CD4-positive, CD25-positive, alpha-beta regulatory T cell (primary cell): Measurements from ENCODE around the gene NOL9. TPM values are rescaled to one million over a fixed set of nuclear protein-coding genes. Genes with fewer than 3 reads are reported as not detected.
A peak's percentile ranks its signal among the peaks of the same experiment; 100 is the strongest.

Experiments
- ATAC-seq, 2 donors: fragments of 150-1000 bp; cut with Tn5 transposase; one replicate each; pipeline ENCODE4 v1.10.0; 2021; ENCODE audit warnings: low read depth in 2 of 2, moderate number of reproducible peaks in 2 of 2, moderate library complexity in 1 of 2
- DNase-seq, 3 donors: peaks; one replicate each; pipeline versions ENCODE4 v3.0.0 to v3.0.0-alpha.2; 2012 to 2022; ENCODE audit warnings: mixed read lengths in 1 of 3
- H3K27ac ChIP-seq: one replicate; pipeline ENCODE4 v1.7.0; 2013; ENCODE audit warnings: mild to moderate bottlenecking, low read length; ENCODE audit not compliant: insufficient read depth, poor library complexity, severe bottlenecking
- H3K27me3 ChIP-seq: one replicate; pipeline ENCODE4 v1.7.0; 2013; ENCODE audit warnings: low read length; ENCODE audit not compliant: control insufficient read depth, insufficient read depth
- H3K36me3 ChIP-seq: one replicate; pipeline ENCODE4 v1.7.0; 2013; ENCODE audit warnings: mild to moderate bottlenecking, low read length, moderate library complexity; ENCODE audit not compliant: control insufficient read depth, insufficient read depth
- H3K4me1 ChIP-seq: 2 replicates; pipeline ENCODE4 v1.7.0; 2013; ENCODE audit warnings: mild to moderate bottlenecking, low read length; ENCODE audit not compliant: insufficient read depth, control insufficient read depth, poor library complexity, severe bottlenecking
- H3K4me3 ChIP-seq: one replicate; pipeline ENCODE4 v1.7.0; 2013; ENCODE audit warnings: low read depth, mild to moderate bottlenecking, low read length, moderate library complexity
- H3K9me3 ChIP-seq, 2 experiments: 1 replicate in 1 of 2; 2 replicates in 1 of 2; pipeline ENCODE4 v1.7.0; 2013; ENCODE audit warnings: low read length in 2 of 2, mild to moderate bottlenecking in 1 of 2, moderate library complexity in 1 of 2; ENCODE audit not compliant: control insufficient read depth in 2 of 2
- H3K27ac Mint-ChIP-seq, 3 donors: one replicate each; pipeline ENCODE4 v1.8.0; 2020 to 2022; ENCODE audit warnings: mild to moderate bottlenecking in 3 of 3, mixed read lengths in 3 of 3, moderate library complexity in 2 of 3
- H3K27me3 Mint-ChIP-seq: one replicate; pipeline ENCODE4 v1.8.0; 2022; ENCODE audit warnings: mild to moderate bottlenecking, mixed read lengths
- H3K36me3 Mint-ChIP-seq: one replicate; pipeline ENCODE4 v1.8.0; 2020; ENCODE audit warnings: mixed read lengths
- H3K4me1 Mint-ChIP-seq, 4 donors: one replicate each; pipeline ENCODE4 v1.8.0; 2020 to 2022; ENCODE audit warnings: mixed read lengths in 4 of 4, mild to moderate bottlenecking in 1 of 4
- H3K4me3 Mint-ChIP-seq, 4 donors: one replicate each; pipeline ENCODE4 v1.8.0; 2020 to 2022; ENCODE audit warnings: mild to moderate bottlenecking in 4 of 4, mixed read lengths in 4 of 4, moderate library complexity in 3 of 4
- H3K9me3 Mint-ChIP-seq, 7 donors: one replicate each; pipeline ENCODE4 v1.8.0; 2020 to 2022; ENCODE audit warnings: mixed read lengths in 7 of 7, mild to moderate bottlenecking in 3 of 7, moderate library complexity in 2 of 7
- polyA plus RNA-seq, 4 donors: library from polyadenylated mRNA; unstranded; fragments of 300-500 nt; fragmentation: Illumina TruSeq; gene quantifications; one replicate each; pipeline ENCODE4 v1.2.3, GENCODE V29; 2021
- total RNA-seq: library from RNA; stranded (reverse); gene quantifications from one replicate; pipeline ENCODE4 v1.2.3, GENCODE V29; 2022

NOL9 gene
- total and polyA plus RNA-seq, 5 donors from 2014 or later: 11.0 to 74.7 (median 20.1) TPM

- Histone ChIP-seq H3K36me3 (no peaks in the 10 kb centered on the region), H3K9me3 (no peaks in the 10 kb centered on the region), H3K4me3 (no peak overlapping the region), H3K27ac (no peak overlapping the region), H3K4me1 (peaks cover 19% of the 10 kb centered on the region), H3K27me3 (no peaks in the 10 kb centered on the region)
- ATAC-seq (no peak), DNase-seq (no peak)
- H3K4me3 Mint-ChIP-seq: peak overlapping the region in 1 of 4 donors; percentile 29
- H3K36me3 Mint-ChIP-seq: no peaks in the 10 kb centered on the region
- peaks cover 8% of the 10 kb centered on the region for H3K27me3 Mint-ChIP-seq
- H3K27ac Mint-ChIP-seq: peak overlapping the region in 1 of 3 donors; percentile 78
- H3K9me3 Mint-ChIP-seq: no peaks in the 10 kb centered on the region
- peaks cover 0 to 16% (median 0%) of the 10 kb centered on the region in 4 donors for H3K4me1 Mint-ChIP-seq
These were observed 53.0 kb downstream of the NOL9 start for GRCh38 chr1:6501279-6501813.

DNA sequence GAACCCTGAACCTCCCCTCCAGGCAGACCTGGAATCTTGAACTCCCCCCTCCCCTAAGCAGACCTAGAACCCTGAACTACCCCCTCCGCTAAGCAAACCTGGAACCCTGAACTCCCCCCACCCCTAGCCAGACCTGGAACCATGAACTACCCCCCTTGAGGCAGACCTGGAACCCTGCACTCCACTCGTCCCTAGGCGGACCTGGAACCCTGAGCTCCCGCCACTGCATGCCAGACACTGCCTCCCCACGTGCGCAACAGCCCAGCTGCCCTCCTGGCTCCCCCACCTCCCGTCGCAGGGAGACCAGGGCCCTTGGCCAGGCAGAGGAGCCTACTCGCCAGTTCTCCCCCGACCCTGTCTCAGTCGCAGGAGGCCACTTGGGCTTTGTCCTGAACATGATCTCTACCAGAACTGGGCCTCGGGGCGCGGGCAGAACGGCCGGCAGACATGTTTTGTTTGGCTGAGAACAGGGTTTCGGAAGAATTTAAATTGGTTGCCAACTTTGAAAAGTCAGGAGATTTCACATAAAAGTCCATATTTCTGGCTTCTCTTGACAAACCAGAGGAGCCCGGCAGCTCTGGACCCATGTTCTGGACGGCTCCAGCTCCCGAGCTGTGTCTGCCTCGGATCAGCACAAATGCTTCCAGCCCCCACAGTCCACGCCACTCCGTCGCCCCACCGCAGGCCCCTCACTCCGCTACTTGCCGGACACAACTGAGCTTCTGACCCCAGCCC is 53.6 kb downstream of the NOL9 start:
- no peaks in the 10 kb centered on the region for H3K9me3 ChIP-seq
- no peaks in the 10 kb centered on the region for H3K36me3 ChIP-seq
- Mint-ChIP-seq H3K9me3 (no peaks in the 10 kb centered on the region), H3K4me1 (peaks cover 0 to 23% (median 2%) of the 10 kb centered on the region in 4 donors), H3K27me3 (peaks cover 8% of the 10 kb centered on the region), H3K36me3 (no peaks in the 10 kb centered on the region), H3K4me3 (no peak overlapping the region), H3K27ac (peak overlapping the region in 1 of 3 donors; percentile 78)
- no peak overlapping the region for H3K4me3 ChIP-seq
- H3K27ac ChIP-seq: no peak overlapping the region
- H3K4me1 ChIP-seq: peaks cover 23% of the 10 kb centered on the region
- DNase-seq (no peak), ATAC-seq (no peak)
- H3K27me3 ChIP-seq: no peaks in the 10 kb centered on the region

- no peak overlapping the region for H3K27ac ChIP-seq
- H3K9me3 Mint-ChIP-seq: no peaks in the 10 kb centered on the region
- H3K4me3 Mint-ChIP-seq: peak overlapping the region in 2 of 4 donors; percentile 22 to 57
- peaks cover 23% of the 10 kb centered on the region for H3K4me1 ChIP-seq
- H3K36me3 Mint-ChIP-seq: no peaks in the 10 kb centered on the region
- no peaks in the 10 kb centered on the region for H3K9me3 ChIP-seq
- ATAC-seq (no peak), DNase-seq (no peak)
- no peaks in the 10 kb centered on the region for H3K36me3 ChIP-seq
- no peaks in the 10 kb centered on the region for H3K27me3 ChIP-seq
- H3K27me3 Mint-ChIP-seq: peaks cover 8% of the 10 kb centered on the region
- peak overlapping the region in 2 of 3 donors; percentile 42 to 82 for H3K27ac Mint-ChIP-seq
- H3K4me1 Mint-ChIP-seq: peaks cover 0 to 30% (median 5%) of the 10 kb centered on the region in 4 donors
- no peak overlapping the region for H3K4me3 ChIP-seq
These were observed 55.0 kb downstream of the NOL9 start for GRCh38 chr1:6499296-6499695.

DNA sequence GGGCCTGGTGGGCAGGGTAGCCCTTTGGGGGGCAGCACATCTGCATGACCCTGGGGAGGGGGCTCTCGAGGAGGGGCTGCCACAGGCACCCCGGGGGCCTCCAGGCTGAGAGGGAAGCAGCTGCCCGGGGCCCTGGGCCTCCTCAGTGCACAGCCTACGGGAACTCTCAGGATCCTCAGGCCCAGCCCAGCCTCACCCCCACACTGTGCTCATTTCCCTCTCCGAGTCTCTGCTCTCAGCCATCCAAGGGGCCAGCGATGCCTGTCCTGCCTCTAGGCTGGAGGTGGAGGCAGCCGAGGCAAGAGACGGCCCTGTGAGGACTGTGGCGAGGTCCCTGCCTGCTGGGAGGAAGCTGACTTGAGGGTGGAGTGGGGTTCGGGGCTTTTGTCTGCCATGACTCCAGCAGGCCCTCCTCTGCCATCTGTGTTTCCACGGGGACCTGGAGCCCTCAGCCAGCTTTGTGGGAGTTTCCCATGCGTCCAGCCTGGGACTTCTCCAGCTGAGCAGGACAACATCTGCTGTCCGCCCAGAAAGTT is 55.7 kb downstream of the NOL9 start:
- H3K27ac Mint-ChIP-seq: no peak overlapping the region
- no peaks in the 10 kb centered on the region for H3K36me3 ChIP-seq
- H3K36me3 Mint-ChIP-seq: no peaks in the 10 kb centered on the region
- no peaks in the 10 kb centered on the region for H3K27me3 ChIP-seq
- no peaks in the 10 kb centered on the region for H3K9me3 ChIP-seq
- ATAC-seq (no peak), DNase-seq (no peak)
- H3K27me3 Mint-ChIP-seq: peaks cover 8% of the 10 kb centered on the region
- no peaks in the 10 kb centered on the region for H3K9me3 Mint-ChIP-seq
- no peak overlapping the region for H3K4me3 ChIP-seq
- peaks cover 0 to 30% (median 5%) of the 10 kb centered on the region in 4 donors for H3K4me1 Mint-ChIP-seq
- peak overlapping the region in 2 of 4 donors; percentile 22 to 63 for H3K4me3 Mint-ChIP-seq
- no peak overlapping the region for H3K27ac ChIP-seq
- H3K4me1 ChIP-seq: peaks cover 23% of the 10 kb centered on the region

DNA sequence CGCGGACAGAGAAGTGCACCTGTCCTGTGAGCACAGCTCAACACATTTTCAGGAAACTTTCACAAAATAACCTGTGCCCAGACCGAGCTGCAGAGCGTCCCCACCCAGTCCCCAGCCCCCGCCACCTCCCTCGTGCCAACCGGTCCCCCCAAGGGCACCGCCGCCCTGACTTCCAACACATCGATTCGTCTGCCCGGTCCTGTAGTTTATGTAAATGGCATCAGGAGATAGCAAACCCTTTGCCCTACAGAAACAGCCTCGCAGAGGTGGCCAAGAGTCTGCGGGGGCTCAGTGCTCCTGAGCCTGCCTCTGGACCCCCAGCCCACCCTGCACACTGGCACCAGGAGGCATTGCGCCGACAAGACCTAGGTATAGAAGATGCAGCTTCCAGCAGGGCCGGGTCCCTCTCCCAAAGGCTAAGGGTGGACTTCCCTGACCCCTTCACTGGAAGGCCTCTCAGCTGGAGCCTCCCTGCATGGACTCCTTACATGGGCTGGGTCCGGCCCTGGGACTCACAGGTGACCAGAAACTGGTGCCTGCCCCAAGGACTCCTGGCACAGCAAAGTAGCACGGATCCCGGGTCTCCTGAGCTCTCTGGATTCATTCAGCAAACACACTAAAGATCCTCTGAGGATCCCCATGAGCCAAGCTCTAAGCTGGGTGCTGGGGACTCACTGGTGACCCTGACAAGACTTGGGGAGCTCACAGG is 56.3 kb downstream of the NOL9 start:
- no peaks in the 10 kb centered on the region for H3K9me3 Mint-ChIP-seq
- H3K36me3 ChIP-seq: no peaks in the 10 kb centered on the region
- peaks cover 8% of the 10 kb centered on the region for H3K27me3 Mint-ChIP-seq
- H3K27me3 ChIP-seq: no peaks in the 10 kb centered on the region
- ATAC-seq (no peak), DNase-seq (no peak)
- H3K27ac ChIP-seq: no peak overlapping the region
- no peaks in the 10 kb centered on the region for H3K36me3 Mint-ChIP-seq
- H3K4me3 Mint-ChIP-seq: peak overlapping the region; percentile 49 to 86 (median 80)
- H3K27ac Mint-ChIP-seq: peak overlapping the region; percentile 34 to 80 (median 71)
- H3K4me3 ChIP-seq: peak overlapping the region; percentile 44
- no peaks in the 10 kb centered on the region for H3K9me3 ChIP-seq
- H3K4me1 Mint-ChIP-seq: peaks cover 0 to 34% (median 7%) of the 10 kb centered on the region in 4 donors
- H3K4me1 ChIP-seq: peaks cover 23% of the 10 kb centered on the region

- Histone ChIP-seq H3K27ac (no peak overlapping the region), H3K36me3 (no peaks in the 10 kb centered on the region)
These were observed 57.0 kb downstream of the NOL9 start for GRCh38 chr1:6497215-6497866.

DNA sequence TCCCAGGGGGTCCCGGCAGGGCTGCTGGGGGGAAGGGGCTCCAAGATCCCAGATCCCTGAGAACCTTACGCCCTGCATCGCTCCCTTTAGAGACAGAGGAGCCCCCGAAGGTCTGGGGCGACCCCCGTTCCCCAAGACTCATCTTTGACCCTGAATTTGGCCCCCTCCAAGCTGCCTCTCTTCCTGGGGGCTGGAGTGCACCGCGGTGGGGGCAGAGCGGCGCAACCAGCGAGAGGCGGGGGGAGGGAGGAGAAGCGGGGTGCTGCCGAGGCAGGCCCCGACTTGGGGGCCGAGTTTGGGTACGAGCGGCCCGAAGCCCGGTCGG is 57.5 kb downstream of the NOL9 start:
- Mint-ChIP-seq H3K4me3 (peak overlapping the region; percentile 57 to 81 (median 76)), H3K27me3 (peaks cover 8% of the 10 kb centered on the region), H3K27ac (peak overlapping the region in 2 of 3 donors; percentile 38 to 67), H3K4me1 (peaks cover 0 to 39% (median 13%) of the 10 kb centered on the region in 4 donors), H3K9me3 (no peaks in the 10 kb centered on the region), H3K36me3 (no peaks in the 10 kb centered on the region)
- Histone ChIP-seq H3K27me3 (no peaks in the 10 kb centered on the region), H3K27ac (no peak overlapping the region), H3K4me1 (peaks cover 23% of the 10 kb centered on the region), H3K9me3 (no peaks in the 10 kb centered on the region), H3K4me3 (no peak overlapping the region), H3K36me3 (no peaks in the 10 kb centered on the region)
- DNase-seq: no peak
- ATAC-seq: no peak

More at GRCh38 chr1:6497215-6497866, 57.0 kb downstream of the NOL9 start:
- DNase-seq (peak; percentile 49 to 61 (median 60)), ATAC-seq (peak; percentile 43 to 48)
- Mint-ChIP-seq H3K4me1 (peaks cover 0 to 34% (median 10%) of the 10 kb centered on the region in 4 donors), H3K27ac (peak overlapping the region in 2 of 3 donors; percentile 34 to 71), H3K9me3 (no peaks in the 10 kb centered on the region), H3K36me3 (no peaks in the 10 kb centered on the region), H3K4me3 (peak overlapping the region; percentile 23 to 86 (median 65)), H3K27me3 (peaks cover 8% of the 10 kb centered on the region)
- H3K9me3 ChIP-seq: no peaks in the 10 kb centered on the region
- peaks cover 23% of the 10 kb centered on the region for H3K4me1 ChIP-seq
- peak overlapping the region; percentile 44 for H3K4me3 ChIP-seq
- no peaks in the 10 kb centered on the region for H3K27me3 ChIP-seq
